Transverse colon (tissue), 4 donors: ENCODE measurements around the gene STK32A. TPM values are rescaled to one million over a fixed set of nuclear protein-coding genes. Genes with fewer than 3 reads are reported as not detected.

Source experiments
- DNase-seq: peaks from one replicate; pipeline ENCODE4 v3.0.0-alpha.2; 2019
- H3K27ac ChIP-seq, 4 donors: fragments of 200-600 bp; sonication (generic); 2 replicates each; pipeline ENCODE4 v1.5.1; 2016 to 2018; ENCODE audit warnings: inconsistent platforms in 4 of 4
- H3K27me3 ChIP-seq: fragments of 200-600 bp; sonication (generic); 2 replicates; pipeline ENCODE4 v1.5.1; 2017; ENCODE audit warnings: inconsistent platforms
- H3K36me3 ChIP-seq, 4 donors: fragments of 200-600 bp; sonication (generic); 2 replicates each; pipeline ENCODE4 v1.5.1; 2017 to 2019; ENCODE audit warnings: inconsistent platforms in 4 of 4
- H3K4me1 ChIP-seq, 4 donors: fragments of 200-600 bp; sonication (generic); 2 replicates each; pipeline ENCODE4 v1.5.1; 2017 to 2020; ENCODE audit warnings: inconsistent platforms in 4 of 4
- H3K4me3 ChIP-seq, 4 donors: fragments of 200-600 bp; sonication (generic); 1 replicate in 1 of 4; 2 replicates in 3 of 4; pipeline versions ENCODE4 v1.5.1 to v1.6.1; 2017 to 2019; ENCODE audit warnings: inconsistent platforms in 4 of 4
- H3K9me3 ChIP-seq, 2 donors: fragments of 200-600 bp; sonication (generic); 2 replicates each; pipeline ENCODE4 v1.5.1; 2017 to 2019; ENCODE audit warnings: inconsistent platforms in 2 of 2
- CTCF ChIP-seq, 5 experiments: fragments of 200-600 bp in 3 of 5; fragments of 450-650 bp in 2 of 5; sonication (generic) in 3 of 5; IDR thresholded peaks; 1 replicate in 2 of 5; 2 replicates in 3 of 5; pipeline ENCODE4 v1.5.1; 2016 to 2017; ENCODE audit warnings: antibody characterized with exemption in 5 of 5, inconsistent platforms in 3 of 5, mild to moderate bottlenecking in 2 of 5, moderate library complexity in 1 of 5
- EP300 ChIP-seq: sonication (generic); formaldehyde crosslinking; IDR thresholded peaks from one replicate; pipeline ENCODE4 v1.6.1; 2017; ENCODE audit warnings: antibody characterized with exemption, low read depth
- POLR2A ChIP-seq: fragments of 450-650 bp; IDR thresholded peaks from one replicate; pipeline ENCODE4 v1.6.1; 2016; ENCODE audit warnings: antibody characterized with exemption, mild to moderate bottlenecking, moderate library complexity
- POLR2AphosphoS5 ChIP-seq, 3 donors: sonication (generic); formaldehyde crosslinking; IDR thresholded peaks; one replicate each; pipeline ENCODE4 v1.6.1; 2016; ENCODE audit warnings: antibody characterized with exemption in 3 of 3
- WGBS, 2 donors: methylation state at CpG; one replicate each; pipeline ENCODE4 v1.1.5; 2018; ENCODE audit warnings: low coverage in 1 of 2; 5-methylcytosine and 5-hydroxymethylcytosine counted together
- in situ Hi-C, 4 donors: fragments of 200-750 bp; cut with MboI; loops; one replicate each; pipeline versions ENCODE4 v1.15.0 to v1.15.1; 2017; ENCODE audit warnings: low sequenced_read_pairs in 3 of 4, low pct_ligation_motif_present in 1 of 4, low pct_unique_long_range_greater_than_20kb in 1 of 4
- intact Hi-C: fragments of 100-400 bp; cut with DNase I; formaldehyde crosslinking; loops from one replicate; pipeline ENCODE4 v1.15.1; 2023; ENCODE audit warnings: low total_unique reads
- total RNA-seq, 4 donors: library from RNA; depleted of rRNA; stranded (reverse); fragments of >200 nt; gene quantifications; one replicate each; pipeline ENCODE4 v1.1.0, GENCODE V29; 2016

STK32A gene
- total RNA-seq, 4 donors from 2014 or later = 1.4 to 1.6 TPM; not detected in 2

GRCh38 chr5:147390654-147391225 lies 155.9 kb downstream of the STK32A start:
- TF ChIP-seq CTCF (IDR thresholded peaks at IDR 0.05) = no peak
- no peak for TF ChIP-seq POLR2AphosphoS5 (IDR thresholded peaks at IDR 0.05)
- TF ChIP-seq POLR2A = no peak
- TF ChIP-seq EP300 = no peak
- Histone ChIP-seq H3K9me3 (no peaks in the 10 kb centered on the region), H3K4me3 (no peak overlapping the region), H3K4me1 (peaks cover 0 to 9% (median 0%) of the 10 kb centered on the region in 4 donors), H3K36me3 (no peaks in the 10 kb centered on the region), H3K27ac (no peak overlapping the region), H3K27me3 (no peaks in the 10 kb centered on the region)
- in situ Hi-C loops = loop anchor here in 1 of 4 donors (25.0 kb wide), 1 partner anchor 172 kb away; no protein-coding TSS in a partner anchor
- intact Hi-C loops = loop anchor here (10.0 kb wide), 1 partner anchor 166 kb away; no protein-coding TSS in a partner anchor
- no peak for DNase-seq
- WGBS, 2 donors = 63 to 75% methylated on average over 1 to 3 of the region's 3 CpGs

- peak; percentile 48 for DNase-seq
- intact Hi-C loops (loop anchor here (10.0 kb wide), 1 partner anchor 167 kb away; no protein-coding TSS in a partner anchor), in situ Hi-C loops (loop anchor here in 1 of 4 donors (25.0 kb wide), 1 partner anchor 171 kb away; no protein-coding TSS in a partner anchor)
- Histone ChIP-seq H3K27me3 (no peaks in the 10 kb centered on the region), H3K4me3 (no peak overlapping the region), H3K4me1 (peaks cover 0 to 9% (median 0%) of the 10 kb centered on the region in 4 donors), H3K36me3 (no peaks in the 10 kb centered on the region), H3K9me3 (no peaks in the 10 kb centered on the region), H3K27ac (no peak overlapping the region)
- WGBS, 2 donors = 53 to 57% methylated on average over 5 of the region's 5 CpGs
- peak; percentile 50 to 62 (median 56) for TF ChIP-seq CTCF (IDR thresholded peaks at IDR 0.05)
- TF ChIP-seq POLR2AphosphoS5 (IDR thresholded peaks at IDR 0.05) = no peak
- TF ChIP-seq POLR2A = no peak
- no peak for TF ChIP-seq EP300
These were observed 157.0 kb downstream of the STK32A start for GRCh38 chr5:147391781-147392180.

- 86 to 89% methylated on average over 10 to 15 of the region's 15 CpGs for WGBS, 2 donors
- peak in 1 of 5 experiments; percentile 12 for TF ChIP-seq CTCF (IDR thresholded peaks at IDR 0.05)
- no peak for TF ChIP-seq POLR2AphosphoS5 (IDR thresholded peaks at IDR 0.05)
- Histone ChIP-seq H3K36me3 (no peaks in the 10 kb centered on the region), H3K27ac (no peak overlapping the region), H3K4me1 (peaks cover 0 to under 1% (median 0%) of the 10 kb centered on the region in 4 donors), H3K4me3 (no peak overlapping the region), H3K9me3 (no peaks in the 10 kb centered on the region), H3K27me3 (no peaks in the 10 kb centered on the region)
- DNase-seq = no peak
- intact Hi-C loops = loop anchor here (10.0 kb wide), 1 partner anchor 169 kb away; no protein-coding TSS in a partner anchor
- in situ Hi-C loops = loop anchor here in 1 of 4 donors (25.0 kb wide), 1 partner anchor 168 kb away; no protein-coding TSS in a partner anchor
These were observed 159.2 kb downstream of the STK32A start for GRCh38 chr5:147393874-147394672.
